Left ventricle myocardium inferior (tissue), 1 donor: ENCODE results near the gene THBS1. TPM values are rescaled to one million over a fixed set of nuclear protein-coding genes. Genes with fewer than 3 reads are reported as not detected.

Source experiments
- DNase-seq: peaks from one replicate; pipeline ENCODE4 v3.0.0-alpha.2; 2020
- H3K27ac ChIP-seq: fragments of 200-600 bp; replicated peaks from 2 replicates; pipeline ENCODE4 v1.8.0; 2021
- H3K27me3 ChIP-seq: fragments of 200-600 bp; 2 replicates; pipeline ENCODE4 v1.8.0; 2021; ENCODE audit warnings: low read depth
- H3K36me3 ChIP-seq: fragments of 200-600 bp; 2 replicates; pipeline ENCODE4 v1.8.0; 2021
- H3K4me1 ChIP-seq: fragments of 200-600 bp; 2 replicates; pipeline ENCODE4 v1.8.0; 2021
- H3K4me3 ChIP-seq: fragments of 200-600 bp; 2 replicates; pipeline ENCODE4 v1.8.0; 2021; ENCODE audit warnings: mild to moderate bottlenecking, moderate library complexity
- H3K9me3 ChIP-seq: fragments of 200-600 bp; replicated peaks from 2 replicates; pipeline ENCODE4 v1.8.0; 2021
- CTCF ChIP-seq: fragments of 200-600 bp; IDR thresholded peaks from 2 replicates; pipeline ENCODE4 v1.8.0; 2021; ENCODE audit warnings: antibody characterized with exemption, mild to moderate bottlenecking, borderline replicate concordance
- intact Hi-C: fragments of 100-400 bp; cut with micrococcal nuclease; formaldehyde crosslinking; loops from one replicate; pipeline ENCODE4 v1.11.0; 2022
- total RNA-seq: library from RNA; stranded (reverse); fragmentation: NEBNext Ultra II Directional; extraction: Animal tissue kit (Norgen Biotek cat#: 25700); gene quantifications from one replicate; pipeline ENCODE4 v1.2.1, GENCODE V29; 2021
- donor health status: DM: no; HTN: yes; CAD: no; lungs with severe emphysema.

The THBS1 gene
- total RNA-seq, 1 donor from 2014 or later: 47.4 TPM

DNA sequence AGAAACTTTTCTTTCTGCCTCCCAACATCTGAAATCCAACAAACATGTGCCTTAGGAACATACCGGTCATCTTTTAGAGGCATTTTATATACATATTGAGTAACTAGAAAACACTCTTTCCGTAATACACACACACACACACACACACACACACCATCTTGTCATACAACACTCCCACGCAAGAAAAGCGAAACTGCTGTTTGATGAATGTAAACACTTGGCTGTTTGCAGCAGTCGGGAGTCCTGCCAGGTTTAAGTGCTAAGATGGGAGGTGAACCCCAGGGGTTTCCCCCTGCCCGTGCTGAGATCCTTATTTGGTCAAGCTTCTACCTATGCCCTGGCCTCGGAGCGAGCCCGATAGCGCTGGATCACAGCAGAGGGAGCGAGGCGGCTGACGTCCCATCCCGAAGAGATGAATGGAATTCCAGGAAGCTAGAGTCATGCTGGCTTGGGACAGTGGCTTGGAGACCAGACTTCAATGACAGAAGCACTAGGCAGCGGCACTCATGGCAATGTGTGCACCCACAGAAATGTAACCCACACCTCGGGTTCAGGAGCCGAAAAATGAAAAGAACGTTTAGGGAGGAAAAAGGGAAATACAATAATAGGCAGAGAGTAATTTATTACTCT lies 1.3 kb upstream of the THBS1 start:
- peaks cover 15% of the 10 kb centered on the region for H3K36me3 ChIP-seq
- no peak for TF ChIP-seq CTCF
- peak overlapping the region; percentile 78 for H3K4me3 ChIP-seq
- H3K4me1 ChIP-seq: peaks cover 59% of the 10 kb centered on the region
- peak overlapping the region; percentile 89 for H3K27ac ChIP-seq
- peak; percentile 74 for DNase-seq
- intact Hi-C loops: loop anchor here (5.0 to 10.0 kb wide), 2 partner anchors 407 to 755 kb away; no protein-coding TSS in a partner anchor
- H3K9me3 ChIP-seq: no peaks in the 10 kb centered on the region
- H3K27me3 ChIP-seq: peaks cover 7% of the 10 kb centered on the region

GRCh38 chr15:39580117-39580484 lies 778 bp upstream of the THBS1 start:
- DNase-seq: peak; percentile 93
- H3K36me3 ChIP-seq: peaks cover 20% of the 10 kb centered on the region
- no peaks in the 10 kb centered on the region for H3K9me3 ChIP-seq
- intact Hi-C loops: loop anchor here (5.0 to 10.0 kb wide), 2 partner anchors 408 to 755 kb away; no protein-coding TSS in a partner anchor
- peak; percentile 98 for TF ChIP-seq CTCF
- H3K27me3 ChIP-seq: peaks cover 7% of the 10 kb centered on the region
- H3K4me1 ChIP-seq: peaks cover 63% of the 10 kb centered on the region
- H3K4me3 ChIP-seq: peak overlapping the region; percentile 78
- H3K27ac ChIP-seq: peak overlapping the region; percentile 89

DNA sequence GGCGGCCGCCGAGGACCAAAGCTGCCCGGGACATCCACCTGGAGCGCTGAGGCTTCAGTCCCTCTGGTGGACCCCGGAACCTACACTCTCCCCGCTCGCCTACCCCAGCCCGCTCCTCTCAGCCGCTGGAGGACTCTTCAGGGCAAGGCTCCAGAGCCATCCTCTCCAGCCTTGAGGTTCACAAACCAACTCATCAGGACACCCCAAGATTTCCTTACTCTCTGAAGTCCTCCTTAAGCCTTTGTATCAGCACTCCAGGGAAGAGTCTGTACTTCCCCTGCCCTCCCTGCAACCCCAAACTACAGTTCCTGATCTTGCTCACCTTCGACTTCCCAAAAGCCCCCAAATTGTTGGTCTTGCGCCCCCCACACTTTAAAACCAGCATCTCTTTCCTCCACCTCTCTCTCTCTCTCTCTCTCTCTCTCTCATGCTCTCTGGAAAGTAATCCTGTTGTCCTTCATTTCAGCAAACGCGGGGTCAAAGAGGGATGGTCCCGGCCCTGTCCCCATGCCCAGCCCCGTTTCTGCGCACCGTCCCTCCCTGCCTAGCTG lies 438 bp downstream of the THBS1 start:
- peaks cover 32% of the 10 kb centered on the region for H3K36me3 ChIP-seq
- H3K27me3 ChIP-seq: peaks cover 5% of the 10 kb centered on the region
- peaks cover 74% of the 10 kb centered on the region for H3K4me1 ChIP-seq
- peak overlapping the region; percentile 78 for H3K4me3 ChIP-seq
- no peaks in the 10 kb centered on the region for H3K9me3 ChIP-seq
- intact Hi-C loops: loop anchor here (5.0 to 10.0 kb wide), 2 partner anchors 409 to 757 kb away; no protein-coding TSS in a partner anchor
- DNase-seq: no peak
- H3K27ac ChIP-seq: peak overlapping the region; percentile 89
- TF ChIP-seq CTCF: no peak

- TF ChIP-seq CTCF: peak; percentile 56
- H3K27me3 ChIP-seq: peaks cover 4% of the 10 kb centered on the region
- intact Hi-C loops: loop anchor here (5.0 to 10.0 kb wide), 2 partner anchors 410 to 757 kb away; no protein-coding TSS in a partner anchor
- H3K27ac ChIP-seq: peak overlapping the region; percentile 89
- peaks cover 78% of the 10 kb centered on the region for H3K4me1 ChIP-seq
- peak; percentile 50 for DNase-seq
- peak overlapping the region; percentile 78 for H3K4me3 ChIP-seq
- H3K9me3 ChIP-seq: no peaks in the 10 kb centered on the region
- H3K36me3 ChIP-seq: peaks cover 37% of the 10 kb centered on the region
These were observed 960 bp downstream of the THBS1 start for GRCh38 chr15:39581793-39582285.

DNA sequence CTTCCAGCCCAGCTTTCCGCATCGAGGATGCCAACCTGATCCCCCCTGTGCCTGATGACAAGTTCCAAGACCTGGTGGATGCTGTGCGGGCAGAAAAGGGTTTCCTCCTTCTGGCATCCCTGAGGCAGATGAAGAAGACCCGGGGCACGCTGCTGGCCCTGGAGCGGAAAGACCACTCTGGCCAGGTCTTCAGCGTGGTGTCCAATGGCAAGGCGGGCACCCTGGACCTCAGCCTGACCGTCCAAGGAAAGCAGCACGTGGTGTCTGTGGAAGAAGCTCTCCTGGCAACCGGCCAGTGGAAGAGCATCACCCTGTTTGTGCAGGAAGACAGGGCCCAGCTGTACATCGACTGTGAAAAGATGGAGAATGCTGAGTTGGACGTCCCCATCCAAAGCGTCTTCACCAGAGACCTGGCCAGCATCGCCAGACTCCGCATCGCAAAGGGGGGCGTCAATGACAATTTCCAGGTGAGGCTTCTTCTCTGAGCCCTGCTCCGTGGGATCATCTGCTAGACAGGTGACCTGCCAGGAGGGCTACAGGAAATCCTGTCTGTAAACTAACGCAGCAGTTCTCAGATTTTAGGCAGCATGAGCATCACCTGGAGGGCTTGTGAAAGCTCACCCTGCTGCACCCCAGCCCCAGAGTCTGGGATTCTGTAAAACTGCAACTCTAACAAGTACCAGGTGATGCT lies 1.6 kb downstream of the THBS1 start:
- intact Hi-C loops: loop anchor here (5.0 to 10.0 kb wide), 2 partner anchors 410 to 758 kb away; no protein-coding TSS in a partner anchor
- Histone ChIP-seq H3K27ac (peak overlapping the region; percentile 89), H3K4me3 (peak overlapping the region; percentile 78), H3K36me3 (peaks cover 43% of the 10 kb centered on the region), H3K27me3 (peaks cover 4% of the 10 kb centered on the region), H3K9me3 (no peaks in the 10 kb centered on the region), H3K4me1 (peaks cover 82% of the 10 kb centered on the region)
- DNase-seq: no peak
- TF ChIP-seq CTCF: no peak
